ENCODE results near the gene ADGRG1.

ADGRG1 gene

DNA sequence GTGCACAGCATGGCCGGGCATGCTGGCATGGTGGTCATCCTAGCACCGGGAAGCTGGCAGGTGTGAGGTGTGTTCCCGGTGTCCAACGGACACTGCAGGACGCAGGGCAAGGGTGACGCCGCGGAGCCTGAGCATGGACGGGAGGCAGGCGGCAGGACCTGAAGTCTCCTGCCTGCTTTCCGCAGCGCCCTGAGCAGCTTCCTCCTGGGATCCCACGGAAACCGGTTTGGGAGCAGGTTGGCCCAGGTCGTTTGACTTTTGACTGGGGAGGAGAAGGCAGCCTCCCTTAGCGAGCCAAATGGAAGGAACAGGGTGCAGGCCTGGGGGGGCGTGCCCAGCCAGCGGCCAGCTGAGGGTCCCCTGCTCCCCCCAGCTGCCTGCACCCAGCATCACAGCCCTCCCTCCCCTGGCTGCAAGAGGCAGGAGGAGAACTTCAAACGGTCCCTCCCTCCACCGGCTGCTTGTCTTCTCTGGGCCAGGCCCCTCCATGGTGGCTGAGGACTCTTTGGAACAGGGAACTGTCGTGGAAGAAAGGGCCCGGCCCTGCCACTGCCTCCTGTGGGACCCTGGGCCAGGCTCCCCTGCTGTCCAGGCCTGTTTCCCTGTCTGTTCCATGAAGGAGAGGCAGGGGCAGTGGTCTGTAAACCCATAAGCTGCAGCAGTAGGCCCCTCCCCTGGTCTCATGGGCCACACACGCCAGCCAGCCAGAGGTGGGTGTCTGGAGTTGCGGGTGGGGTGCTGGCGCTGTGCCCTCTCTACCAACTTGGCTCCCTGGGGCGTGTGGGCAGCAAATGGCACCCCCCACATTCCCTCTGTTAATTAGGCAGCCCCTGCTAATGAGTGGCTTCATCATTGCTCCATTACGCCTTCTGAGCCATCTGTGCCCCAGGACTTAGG lies 7.8 kb upstream of the ADGRG1 start:
- DNase-seq (ENCODE audit: low read depth in 2 of 2), result no peak

DNA sequence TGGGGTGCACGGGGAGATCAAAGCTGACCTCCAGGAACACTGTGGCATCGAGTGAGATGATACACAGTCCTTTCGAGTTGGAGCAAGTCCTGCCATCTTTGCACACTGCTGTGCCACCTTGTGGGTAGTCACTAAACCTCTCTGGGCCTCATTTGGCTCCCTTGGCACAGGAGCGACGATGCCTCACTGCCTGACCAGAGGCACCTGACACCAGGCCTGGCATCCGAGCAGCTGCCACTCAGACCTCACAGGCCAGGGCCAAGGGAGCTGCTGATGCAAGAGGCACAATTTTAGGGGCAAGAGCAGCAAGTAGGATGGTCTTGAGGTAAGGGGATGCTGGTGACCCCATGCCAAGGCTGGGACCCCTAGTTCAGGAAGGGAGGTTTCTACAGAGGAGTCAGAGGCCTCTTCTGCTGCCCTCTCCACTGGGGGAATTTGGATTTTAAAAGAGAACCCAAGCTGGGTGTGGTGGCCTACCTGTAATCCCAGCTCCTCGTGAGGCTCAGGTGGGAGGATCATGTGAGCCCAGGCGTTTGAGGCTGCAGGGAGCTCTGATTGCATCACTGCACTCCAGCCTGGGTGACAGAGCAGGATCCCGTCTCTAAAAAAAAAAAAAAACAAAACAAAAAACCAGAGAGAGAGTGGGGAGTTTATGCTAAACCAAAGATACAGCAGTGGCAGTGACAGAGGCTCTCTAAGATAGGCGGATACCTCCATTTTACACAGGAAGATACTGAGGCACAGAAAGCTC lies 6.7 kb upstream of the ADGRG1 start:
- no peak for DNase-seq (ENCODE audit: low read depth in 2 of 2)

DNA sequence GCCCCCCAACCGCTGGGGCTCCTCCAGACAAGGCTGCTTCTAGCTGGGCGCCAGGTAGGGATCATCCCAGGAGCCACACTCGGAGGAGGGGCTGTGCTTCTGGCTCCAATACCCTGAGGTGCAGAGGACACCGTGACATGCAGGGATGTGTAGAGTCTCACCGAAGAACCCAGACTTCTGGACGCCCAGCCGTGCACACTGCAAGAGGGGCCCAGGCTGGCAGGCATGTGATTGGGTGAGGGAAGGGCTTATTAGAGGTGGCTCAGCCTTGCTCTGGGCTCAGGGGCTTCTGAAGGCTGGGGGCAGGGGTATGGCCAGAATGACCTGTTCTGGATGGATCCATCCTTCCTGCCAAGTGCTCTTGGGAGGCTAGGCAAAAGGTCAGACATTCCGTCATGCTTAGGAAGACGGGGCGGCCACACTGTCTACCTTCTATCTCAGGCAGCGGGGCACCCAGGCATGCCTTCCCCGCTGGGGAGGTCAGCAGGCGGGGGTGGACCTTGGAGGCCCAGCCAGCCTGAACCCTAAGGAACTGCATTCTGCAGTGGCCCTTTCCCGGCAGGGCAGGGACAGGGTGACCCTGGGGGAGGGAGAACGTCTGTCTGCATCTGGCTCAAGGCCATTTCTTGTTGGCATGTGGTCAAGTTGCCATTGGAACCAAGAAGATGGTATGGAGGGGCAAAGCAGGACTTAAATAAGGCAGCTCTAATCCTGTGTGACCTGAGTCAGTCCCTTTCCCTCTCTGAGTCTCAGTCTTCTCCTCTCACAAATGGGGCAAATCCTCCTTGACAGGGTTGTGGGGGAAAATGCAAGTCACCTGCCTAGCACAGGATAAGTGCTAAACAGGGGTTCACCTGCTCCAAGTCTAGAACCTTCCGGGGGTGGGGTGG lies 5.8 kb upstream of the ADGRG1 start:
- no peak for DNase-seq (ENCODE audit: low read depth in 2 of 2)

DNA sequence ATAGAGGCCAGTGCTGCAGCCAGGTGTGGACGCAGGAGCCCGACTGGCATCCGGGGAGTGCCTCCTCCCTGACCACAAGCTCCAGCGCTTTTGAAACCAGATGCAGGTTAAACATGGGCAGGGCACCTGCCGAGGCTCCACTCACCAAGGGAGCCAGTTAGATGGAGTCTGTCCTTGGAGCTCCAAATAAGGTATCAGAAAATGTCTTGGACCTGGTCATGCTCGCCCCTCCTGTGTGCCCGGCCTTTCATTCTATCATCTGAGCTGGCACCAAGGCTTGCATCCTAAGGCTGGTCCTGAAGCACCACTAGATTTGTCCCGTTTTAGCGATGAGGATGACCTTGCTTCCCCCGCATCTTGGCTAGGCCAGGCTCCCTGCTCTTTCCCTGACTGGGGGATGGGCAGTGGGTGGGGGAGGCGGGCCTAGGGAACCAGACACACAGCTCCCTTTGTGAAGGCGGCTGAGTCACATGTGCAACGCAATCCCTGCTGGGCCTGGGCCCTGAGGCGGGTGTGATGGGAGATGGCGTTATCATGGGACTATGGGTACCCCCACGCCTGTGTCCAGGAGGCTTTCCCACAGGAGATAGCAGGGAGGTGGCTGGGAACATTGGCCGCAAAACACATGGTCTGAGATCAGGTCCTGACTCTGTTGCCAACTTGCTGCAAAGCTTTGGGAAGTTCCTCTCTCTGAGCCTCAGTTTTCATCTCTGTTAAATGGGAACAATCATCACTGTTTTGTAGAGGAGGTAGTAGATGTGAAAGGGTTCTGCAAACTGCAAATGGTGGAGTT lies 5.0 kb upstream of the ADGRG1 start:
- DNase-seq (ENCODE audit: low read depth in 2 of 2), result no peak

DNA sequence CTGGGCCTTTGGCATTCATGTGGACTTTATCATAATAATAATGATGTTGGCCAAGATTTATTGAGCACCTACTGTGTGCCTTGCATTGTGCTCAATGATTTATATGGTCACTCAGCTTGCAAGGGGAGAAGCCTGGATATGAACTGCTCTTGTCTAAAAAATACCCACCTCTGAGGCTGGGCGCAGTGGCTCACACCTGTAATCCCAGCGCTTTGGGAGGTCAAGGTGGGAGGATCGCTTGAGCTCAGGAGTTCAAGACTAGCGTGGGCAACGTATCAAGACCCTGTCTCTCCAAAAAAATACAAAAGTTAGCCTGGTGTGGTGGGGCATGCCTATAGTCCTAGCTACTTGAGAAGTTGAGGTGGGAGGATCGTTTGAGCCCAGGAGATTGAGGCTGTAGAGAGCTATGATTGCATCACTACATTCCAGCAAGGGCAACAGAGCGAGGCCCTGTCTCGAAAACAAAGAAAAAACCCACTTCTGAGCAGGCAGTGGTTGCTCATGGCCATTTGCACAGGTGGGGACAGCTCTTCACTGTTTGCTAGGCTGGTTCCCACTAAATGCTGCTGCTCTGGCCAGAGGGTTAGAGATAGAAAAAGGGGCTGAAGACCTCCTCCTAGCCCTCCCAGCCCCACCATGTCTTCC lies 4.3 kb upstream of the ADGRG1 start:
- no peak for DNase-seq (ENCODE audit: low read depth in 2 of 2)

DNA sequence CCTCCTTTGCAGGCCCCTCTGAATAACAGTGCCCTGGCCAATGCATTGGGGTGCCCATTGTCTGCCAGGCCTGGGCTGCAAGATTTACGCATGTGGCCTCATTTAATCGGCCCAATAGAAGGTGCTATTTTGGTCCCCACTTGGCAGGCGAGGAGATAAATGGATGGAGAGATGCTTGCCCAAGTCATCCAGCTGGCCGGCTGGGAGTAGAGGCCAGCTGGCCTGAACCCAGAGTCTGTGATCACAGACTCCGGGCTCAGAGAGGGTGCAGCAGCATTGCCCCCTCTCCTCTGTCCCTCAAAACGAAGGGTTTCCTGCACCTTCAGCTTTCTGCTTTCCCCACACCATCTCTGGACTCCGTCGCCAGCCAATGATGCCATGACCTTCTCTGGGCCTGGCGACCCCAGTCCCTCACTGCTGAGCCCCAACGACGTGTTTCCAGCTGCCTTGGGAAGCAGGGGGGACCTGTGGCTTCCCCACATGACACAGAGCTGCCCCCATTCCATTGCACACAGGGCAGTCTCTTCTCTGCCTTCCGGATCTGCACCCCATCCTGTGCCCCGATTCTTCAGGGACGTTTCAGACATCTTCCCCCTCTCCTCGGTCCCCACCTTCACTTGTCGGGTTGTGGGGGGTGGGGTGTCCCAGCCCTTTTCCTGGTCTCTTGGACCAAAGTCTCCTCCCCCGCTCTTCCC lies 3.5 kb upstream of the ADGRG1 start:
- no peak for DNase-seq (ENCODE audit: low read depth in 2 of 2)

DNA sequence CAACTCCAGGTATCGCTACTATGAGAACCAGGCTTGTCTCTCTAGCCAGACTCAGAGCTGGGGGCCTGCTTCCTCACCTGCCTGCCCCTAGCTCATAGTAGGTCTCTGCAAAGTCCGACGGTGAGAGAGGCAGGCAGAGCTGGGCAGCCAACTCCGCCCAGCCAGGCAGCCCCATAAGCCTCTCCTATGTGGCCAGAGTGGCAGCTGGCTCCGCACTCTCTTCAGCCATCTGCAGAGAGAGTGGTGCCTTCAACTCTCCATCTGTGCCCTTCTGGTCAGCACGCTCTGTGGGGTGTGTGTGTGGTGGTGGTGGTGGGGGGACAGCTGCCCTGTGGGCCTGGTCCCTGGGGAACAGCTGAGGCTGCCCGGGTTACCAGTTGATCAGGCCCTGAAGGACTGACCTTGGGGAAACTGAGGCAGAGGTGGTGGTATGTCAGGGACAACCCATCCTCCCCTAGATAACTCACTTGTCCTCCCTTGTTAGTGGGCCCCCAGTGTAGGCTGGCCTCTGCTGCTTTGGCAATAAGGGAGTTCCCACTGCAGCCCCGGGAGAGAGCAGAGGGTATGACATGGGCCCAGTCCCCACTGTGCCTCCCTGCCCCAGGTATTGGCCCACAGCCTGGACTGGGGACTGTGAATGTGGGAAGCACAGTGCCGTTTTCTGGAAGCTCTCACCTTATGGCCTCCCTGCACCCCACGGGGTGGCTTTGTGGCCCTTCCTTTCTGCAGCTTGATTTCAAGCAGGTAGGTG lies 1.8 kb upstream of the ADGRG1 start:
- DNase-seq (ENCODE audit: low read depth in 2 of 2), result no peak

DNA sequence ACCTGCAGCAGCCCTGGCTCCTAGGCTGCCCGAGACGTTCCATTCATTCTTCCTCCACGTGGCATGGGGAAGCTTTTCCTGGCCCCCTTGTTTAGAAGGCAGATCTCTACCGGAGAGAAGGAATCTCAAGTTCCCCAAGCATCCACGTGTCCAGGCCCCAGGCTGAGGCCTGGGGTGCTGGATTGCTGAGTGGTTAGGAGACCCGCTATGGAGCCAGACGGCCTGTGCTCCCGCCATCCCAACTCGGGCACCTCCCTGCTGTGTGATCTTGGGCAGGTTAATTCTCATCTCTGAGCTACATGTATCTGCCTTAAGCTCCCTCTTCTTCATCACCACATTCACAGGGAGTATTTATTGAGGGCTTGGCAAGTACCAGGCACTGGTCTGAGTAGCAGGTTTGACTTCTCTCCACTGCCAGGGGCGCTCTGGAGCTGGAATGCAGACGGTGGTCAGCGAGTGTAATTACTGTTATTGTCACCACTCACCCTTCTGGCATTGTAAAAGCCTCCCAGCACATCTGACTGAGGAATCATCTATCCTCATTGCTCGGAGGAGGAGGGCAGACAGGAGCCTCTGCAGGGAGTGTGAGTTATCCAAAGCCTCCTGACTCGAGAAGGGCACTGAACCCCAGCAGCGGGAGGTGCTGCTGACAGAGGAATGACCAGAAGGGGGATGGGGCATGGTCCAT lies 1.1 kb upstream of the ADGRG1 start:
- no peak for DNase-seq (ENCODE audit: low read depth in 2 of 2)

DNA sequence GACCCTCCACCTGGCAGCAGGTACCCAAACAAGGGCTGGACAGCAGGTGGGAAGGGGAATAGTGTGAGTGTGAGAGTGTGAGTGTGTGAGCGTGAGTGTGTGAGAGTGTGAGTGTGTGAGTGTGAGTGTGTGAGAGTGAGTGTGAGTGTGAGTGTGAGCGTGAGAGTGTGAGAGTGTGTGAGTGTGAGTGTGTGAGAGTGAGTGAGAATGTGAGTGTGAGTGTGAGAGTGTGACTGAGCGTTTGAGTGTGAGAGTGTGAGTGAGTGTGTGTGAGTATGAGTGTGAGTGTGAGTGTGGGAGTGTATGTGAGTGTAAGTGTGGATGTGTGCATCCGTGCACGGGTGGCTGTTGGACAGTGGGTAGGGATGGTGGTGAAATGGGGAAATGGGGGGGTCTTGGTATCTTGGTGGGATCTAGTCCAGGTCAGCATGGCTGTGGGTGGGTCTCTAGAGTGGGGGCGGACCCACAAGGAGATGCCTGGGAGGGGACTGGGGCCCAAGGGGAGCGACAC lies 408 bp downstream of the ADGRG1 start:
- DNase-seq (ENCODE audit: low read depth in 2 of 2), result no peak

DNA sequence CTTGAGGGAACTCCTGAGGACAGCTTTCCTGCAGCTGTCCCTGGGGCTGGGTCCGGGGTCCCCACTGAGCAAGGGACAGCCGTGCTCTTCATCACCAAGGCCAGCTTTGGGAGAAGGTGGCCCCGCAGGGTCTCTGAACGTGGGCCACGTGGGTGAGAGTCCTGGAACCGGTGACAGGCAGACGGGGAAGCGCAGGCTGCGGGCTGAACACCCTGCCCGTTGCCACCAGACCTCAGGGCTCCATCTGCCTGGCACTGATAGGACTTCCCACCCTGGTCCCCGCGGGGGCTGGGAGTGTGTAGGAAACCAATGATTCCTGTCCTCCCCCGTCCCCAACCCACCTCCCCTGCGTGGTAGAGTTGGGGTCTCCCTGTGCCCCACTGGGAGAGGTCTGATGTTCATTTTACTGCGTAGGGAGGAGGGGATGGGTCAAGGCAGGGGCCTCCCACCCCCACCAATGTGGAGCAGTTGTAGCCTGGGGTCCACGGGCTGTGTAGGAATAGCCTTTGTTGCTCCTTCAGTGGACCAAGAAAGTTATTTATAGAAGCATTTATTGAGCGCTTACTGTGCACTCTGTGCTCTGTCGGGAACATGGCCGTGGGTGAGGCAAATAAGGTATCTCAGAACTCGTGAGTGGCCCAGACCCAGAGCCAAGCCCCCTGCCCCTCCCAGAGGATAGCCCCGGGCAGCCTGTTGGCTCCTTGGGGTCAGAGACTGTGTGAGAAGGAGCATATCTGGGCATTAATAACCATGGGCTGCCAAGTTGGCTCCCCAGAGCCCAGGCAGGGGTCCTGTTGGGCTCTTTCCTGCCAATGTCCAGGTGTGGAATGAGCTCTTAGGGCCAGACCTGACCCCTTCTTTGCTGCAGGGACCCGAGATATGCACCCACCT lies 1.3 kb downstream of the ADGRG1 start:
- no peak for DNase-seq (ENCODE audit: low read depth in 2 of 2)

DNA sequence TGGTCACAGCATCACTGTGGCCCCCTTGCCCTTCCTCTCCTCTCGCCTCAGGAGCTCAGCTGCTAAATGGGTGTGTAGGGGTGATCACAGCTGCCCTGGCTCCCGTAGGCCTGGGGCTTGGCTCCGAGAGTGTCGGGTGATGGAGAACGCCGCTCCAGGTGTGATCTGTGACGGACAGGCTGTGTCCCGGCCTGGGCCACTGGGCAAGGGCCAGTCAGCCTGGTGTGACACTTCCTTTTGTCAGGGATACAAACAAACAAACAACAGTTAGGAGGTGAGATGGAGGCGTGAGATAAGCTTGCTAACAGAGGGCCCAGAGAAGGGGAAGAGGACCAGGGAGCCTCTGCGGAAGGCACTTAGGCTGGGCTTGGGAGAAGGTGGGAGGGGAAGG lies 2.0 kb downstream of the ADGRG1 start:
- no peak for DNase-seq (ENCODE audit: low read depth in 2 of 2)

DNA sequence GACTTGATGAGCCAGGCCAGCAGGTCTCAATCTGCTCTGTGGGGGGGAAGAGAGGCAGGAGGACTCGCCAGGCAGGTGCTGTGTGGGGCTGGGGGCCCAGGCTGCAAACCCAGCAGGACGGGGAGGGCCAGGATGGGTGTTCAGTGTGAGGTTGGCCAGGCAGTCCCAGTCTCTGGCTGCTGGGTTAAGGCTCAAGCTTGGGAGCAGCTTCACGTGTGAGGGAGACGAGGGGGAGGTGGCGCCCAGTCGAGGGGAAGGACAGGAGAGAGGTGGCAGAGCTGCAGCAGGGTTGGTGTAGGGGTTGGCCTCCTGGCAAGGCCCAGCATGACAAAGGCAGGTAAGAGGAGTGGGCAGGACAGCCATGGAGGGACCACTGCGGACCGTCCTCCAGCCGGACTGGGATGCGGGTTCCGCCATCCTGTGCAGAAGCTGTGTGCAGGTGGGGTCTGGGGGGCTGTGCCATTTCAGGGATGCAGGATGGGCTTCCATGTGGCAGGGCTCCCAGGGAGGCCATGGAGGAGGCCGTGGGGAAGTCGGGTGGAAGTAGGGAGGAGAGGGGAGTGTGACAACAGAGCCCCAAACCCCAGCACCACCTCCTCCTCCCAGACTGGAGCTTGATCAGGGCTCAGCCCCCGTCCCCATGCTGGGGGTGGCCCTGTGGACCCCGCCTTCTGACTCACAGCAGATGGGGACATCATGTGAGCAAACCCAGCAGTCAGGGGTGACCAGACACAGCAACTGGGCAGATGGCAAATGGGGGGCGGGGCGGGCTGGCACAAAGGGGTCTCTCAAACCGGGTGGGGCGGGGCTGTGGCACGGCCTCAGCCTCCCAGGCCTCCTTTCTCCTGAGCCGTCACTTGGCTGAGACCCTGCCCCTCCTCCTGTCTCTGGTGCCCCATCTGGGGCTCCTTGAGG lies 2.8 kb downstream of the ADGRG1 start:
- DNase-seq (ENCODE audit: low read depth in 2 of 2), result no peak

DNA sequence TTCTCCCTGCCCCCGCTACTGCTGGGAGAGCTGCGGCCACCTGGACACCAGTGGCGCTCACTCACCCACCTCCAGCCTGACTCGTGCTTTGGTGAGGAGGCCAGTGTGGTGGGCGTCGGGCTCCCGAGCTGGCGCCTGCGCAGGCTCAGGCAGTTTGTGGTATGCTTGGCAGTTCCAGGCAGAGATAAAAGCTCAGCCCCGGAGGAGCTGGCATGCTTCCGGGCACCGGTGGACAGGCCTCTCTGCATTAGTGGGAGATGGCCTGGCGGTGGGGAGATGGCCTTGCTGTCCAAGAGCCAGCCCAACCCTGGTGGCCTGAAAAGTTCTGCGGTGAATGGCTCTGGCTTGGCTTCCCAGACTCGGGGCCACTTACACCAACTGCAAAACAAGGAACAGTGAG lies 4.1 kb downstream of the ADGRG1 start:
- no peak for DNase-seq (ENCODE audit: low read depth in 2 of 2)

DNA sequence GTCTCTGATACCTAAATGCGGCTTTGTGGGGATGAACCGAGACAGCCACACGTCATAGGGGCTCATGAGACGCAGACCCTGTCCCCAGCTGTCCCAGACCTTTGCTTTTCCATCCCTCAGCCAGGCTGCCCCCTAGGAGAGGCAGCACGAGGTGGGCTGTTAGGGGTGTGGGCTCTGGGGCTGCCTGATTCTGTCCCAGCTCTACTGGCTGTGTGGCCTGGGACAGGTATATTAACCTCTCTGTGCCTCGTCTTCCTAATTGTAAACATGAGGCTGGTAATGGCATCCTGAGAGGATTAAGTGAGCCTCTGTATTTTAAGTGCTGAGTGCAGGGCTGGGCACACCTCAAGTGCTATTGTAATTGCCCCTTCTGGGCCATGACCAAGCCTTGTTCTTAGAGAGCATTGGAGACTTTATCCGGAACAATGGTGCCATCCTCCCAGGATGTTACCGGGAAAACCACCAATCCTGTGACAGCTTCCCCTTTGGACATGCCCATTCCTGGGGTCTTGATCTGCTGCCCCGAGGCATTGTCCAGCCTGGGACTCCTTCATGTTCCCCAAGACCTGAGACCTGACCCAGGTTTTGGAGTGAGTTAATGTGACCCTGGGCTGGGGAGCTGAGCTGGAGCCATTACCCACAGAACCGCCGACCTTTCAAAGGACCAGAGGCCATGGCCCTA lies 5.1 kb downstream of the ADGRG1 start:
- no peak for DNase-seq (ENCODE audit: low read depth in 2 of 2)

DNA sequence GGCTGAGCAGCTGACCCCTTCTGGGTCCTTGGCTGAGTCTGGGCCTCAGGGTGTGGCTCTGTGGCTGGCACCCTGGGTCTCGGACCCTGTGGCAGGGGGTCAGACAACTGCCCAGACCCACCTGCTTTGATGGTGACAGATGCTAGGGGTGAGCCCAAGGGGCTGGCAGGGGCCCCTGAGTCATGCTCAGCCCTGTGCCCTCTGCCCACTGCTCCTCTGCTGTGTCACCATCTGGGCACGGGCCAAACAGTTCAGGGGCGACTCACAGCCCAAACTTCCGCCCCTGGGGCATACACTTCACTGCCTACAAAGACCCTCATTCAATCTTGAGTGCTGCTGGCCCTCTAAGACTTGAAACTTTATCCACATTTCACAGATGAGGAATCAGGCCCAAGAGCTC lies 5.7 kb downstream of the ADGRG1 start:
- DNase-seq (ENCODE audit: low read depth in 2 of 2), result no peak
